ENCODE measurements around the gene RALGAPB. TPM values are rescaled to one million over a fixed set of nuclear protein-coding genes. Genes with fewer than 3 reads are reported as not detected.

Gene RALGAPB
- polyA plus RNA-seq, 1 donor (not counting 4 experiments of a cell fraction or from before 2014, with no cell fraction given): 23.8 TPM

DNA sequence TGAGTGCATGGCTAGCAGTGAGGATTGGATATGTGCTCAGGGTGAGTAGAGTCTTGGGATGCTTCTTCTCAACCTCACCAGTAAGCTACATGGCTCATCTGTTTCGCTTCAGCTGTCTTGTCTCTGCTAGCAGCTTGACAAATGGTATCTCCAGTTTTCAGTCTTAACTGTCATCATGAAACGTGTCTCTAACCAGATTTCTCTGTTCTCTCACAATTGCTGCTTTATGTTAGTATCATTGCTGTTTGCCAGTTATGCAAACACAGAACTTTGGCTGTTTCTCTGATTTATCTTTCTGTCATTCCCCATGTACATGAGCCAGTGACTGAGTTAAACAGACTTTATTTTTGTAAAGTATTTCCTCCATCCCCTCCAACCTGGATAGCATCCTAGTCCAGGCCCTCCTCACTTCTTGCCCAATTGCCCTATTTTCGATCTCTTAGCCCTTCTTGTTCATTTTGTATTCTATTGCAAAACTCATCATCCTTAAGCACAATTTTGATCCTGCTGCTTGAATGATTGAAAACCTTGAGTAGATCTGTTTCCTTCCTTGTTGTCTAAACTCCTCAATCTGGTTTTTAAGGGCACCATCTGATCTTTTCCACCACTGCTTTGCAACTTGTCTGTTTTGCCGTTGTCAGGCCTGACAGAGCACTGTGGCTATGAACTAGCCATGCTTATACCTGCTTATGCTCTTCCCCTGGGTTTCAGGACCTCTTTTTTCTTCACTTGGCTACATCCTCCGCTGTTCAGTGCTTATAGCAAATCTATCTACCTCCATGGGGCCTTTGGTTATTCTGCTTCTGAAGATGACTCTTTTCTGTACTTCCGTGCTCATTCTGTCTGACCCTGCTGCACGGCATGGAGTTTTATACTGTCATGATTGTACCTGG, 70.6 kb downstream of the RALGAPB start:
- Histone ChIP-seq H3K36me3 (ENCODE audit: control insufficient read depth in 2 of 2, extremely low read depth in 1 of 2, insufficient read depth in 2 of 2, low read length in 2 of 2) (peaks cover 14 to 23% of the 10 kb centered on the region in 2 experiments), H3K9me3 (ENCODE audit: control insufficient read depth, low read depth, low read length) (no peaks in the 10 kb centered on the region), H2AFZ (ENCODE audit: control insufficient read depth, low read length) (no peak overlapping the region), H3K79me2 (ENCODE audit: control insufficient read depth, insufficient read depth, low read length) (no peaks in the 10 kb centered on the region), H3K4me3 (ENCODE audit: control insufficient read depth in 2 of 3, extremely low read depth in 1 of 3, insufficient read depth in 2 of 3, low read depth in 1 of 3, low read length in 3 of 3) (no peak overlapping the region), H3K9me1 (ENCODE audit: control insufficient read depth, extremely low read depth, insufficient read depth, low read length) (no peaks in the 10 kb centered on the region), H3K9ac (ENCODE audit: control insufficient read depth, extremely low read depth, insufficient read depth, low read length) (no peak overlapping the region), H3K4me1 (ENCODE audit: control insufficient read depth, extremely low read depth, insufficient read depth, low read length) (no peaks in the 10 kb centered on the region), H3K27me3 (ENCODE audit: control insufficient read depth, extremely low read depth, insufficient read depth, low read length) (no peaks in the 10 kb centered on the region), H4K20me1 (ENCODE audit: control insufficient read depth, extremely low read depth, insufficient read depth, low read length) (no peaks in the 10 kb centered on the region), H3K27ac (ENCODE audit: control insufficient read depth, insufficient read depth, low read length) (no peak overlapping the region), H3K4me2 (ENCODE audit: control insufficient read depth, extremely low read depth, insufficient read depth, low read depth, low read length) (no peak overlapping the region)
- dilution Hi-C loops (cut with MboI; ENCODE audit: extremely low pct_ligation_motif_present, low sequenced_read_pairs): no loop called here
- DNase-seq (ENCODE audit: low read depth, low spot score): no peak
- TF ChIP-seq EZH2 (IDR thresholded peaks at IDR 0.05; ENCODE audit: low read length): no peak
- TF ChIP-seq, protein P1, sequence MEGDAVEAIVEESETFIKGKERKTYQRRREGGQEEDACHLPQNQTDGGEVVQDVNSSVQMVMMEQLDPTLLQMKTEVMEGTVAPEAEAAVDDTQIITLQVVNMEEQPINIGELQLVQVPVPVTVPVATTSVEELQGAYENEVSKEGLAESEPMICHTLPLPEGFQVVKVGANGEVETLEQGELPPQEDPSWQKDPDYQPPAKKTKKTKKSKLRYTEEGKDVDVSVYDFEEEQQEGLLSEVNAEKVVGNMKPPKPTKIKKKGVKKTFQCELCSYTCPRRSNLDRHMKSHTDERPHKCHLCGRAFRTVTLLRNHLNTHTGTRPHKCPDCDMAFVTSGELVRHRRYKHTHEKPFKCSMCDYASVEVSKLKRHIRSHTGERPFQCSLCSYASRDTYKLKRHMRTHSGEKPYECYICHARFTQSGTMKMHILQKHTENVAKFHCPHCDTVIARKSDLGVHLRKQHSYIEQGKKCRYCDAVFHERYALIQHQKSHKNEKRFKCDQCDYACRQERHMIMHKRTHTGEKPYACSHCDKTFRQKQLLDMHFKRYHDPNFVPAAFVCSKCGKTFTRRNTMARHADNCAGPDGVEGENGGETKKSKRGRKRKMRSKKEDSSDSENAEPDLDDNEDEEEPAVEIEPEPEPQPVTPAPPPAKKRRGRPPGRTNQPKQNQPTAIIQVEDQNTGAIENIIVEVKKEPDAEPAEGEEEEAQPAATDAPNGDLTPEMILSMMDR (optimal IDR thresholded peaks at IDR 0.05 in 1 of 3, IDR thresholded peaks at IDR 0.05 in 1 of 3, conservative IDR thresholded peaks at IDR 0.05 in 1 of 3; ENCODE audit: extremely low read depth in 1 of 3, insufficient read depth in 2 of 3, low read length in 3 of 3): no peak
- no peak for FAIRE-seq

DNA sequence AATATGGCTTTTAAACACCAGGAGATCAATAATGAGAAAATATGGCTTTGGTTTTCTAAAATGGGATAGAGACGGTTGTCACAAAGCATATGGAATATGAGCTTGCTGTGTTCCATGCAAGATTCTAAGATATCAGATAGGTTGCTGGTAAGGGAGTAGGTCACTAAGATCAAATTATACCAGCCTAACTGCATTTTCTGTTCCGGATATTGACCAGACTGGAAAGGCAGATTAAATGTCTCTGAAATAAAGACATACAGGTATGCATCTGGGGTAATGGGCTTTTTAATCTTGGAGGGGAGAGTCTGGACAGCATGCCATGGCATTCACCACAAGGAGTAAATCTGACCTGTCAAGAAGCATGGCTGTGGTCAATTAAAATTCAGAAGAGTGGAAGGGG, 73.1 kb downstream of the RALGAPB start:
- H3K9me3 ChIP-seq (ENCODE audit: control insufficient read depth, low read depth, low read length): no peaks in the 10 kb centered on the region
- H3K79me2 ChIP-seq (ENCODE audit: control insufficient read depth, insufficient read depth, low read length): no peaks in the 10 kb centered on the region
- DNase-seq (ENCODE audit: low read depth, low spot score): no peak
- no peak overlapping the region for H3K27ac ChIP-seq (ENCODE audit: control insufficient read depth, insufficient read depth, low read length)
- peaks cover 15 to 19% of the 10 kb centered on the region in 2 experiments for H3K36me3 ChIP-seq (ENCODE audit: control insufficient read depth in 2 of 2, extremely low read depth in 1 of 2, insufficient read depth in 2 of 2, low read length in 2 of 2)
- TF ChIP-seq, protein P1 (optimal IDR thresholded peaks at IDR 0.05 in 1 of 3, IDR thresholded peaks at IDR 0.05 in 1 of 3, conservative IDR thresholded peaks at IDR 0.05 in 1 of 3; ENCODE audit: extremely low read depth in 1 of 3, insufficient read depth in 2 of 3, low read length in 3 of 3): no peak
- TF ChIP-seq EZH2 (IDR thresholded peaks at IDR 0.05; ENCODE audit: low read length): no peak
- no peak overlapping the region for H3K9ac ChIP-seq (ENCODE audit: control insufficient read depth, extremely low read depth, insufficient read depth, low read length)
- FAIRE-seq: no peak
- H3K4me3 ChIP-seq (ENCODE audit: control insufficient read depth in 2 of 3, extremely low read depth in 1 of 3, insufficient read depth in 2 of 3, low read depth in 1 of 3, low read length in 3 of 3): no peak overlapping the region
- no peak overlapping the region for H3K4me2 ChIP-seq (ENCODE audit: control insufficient read depth, extremely low read depth, insufficient read depth, low read depth, low read length)
- H3K9me1 ChIP-seq (ENCODE audit: control insufficient read depth, extremely low read depth, insufficient read depth, low read length): no peaks in the 10 kb centered on the region
- no peaks in the 10 kb centered on the region for H3K4me1 ChIP-seq (ENCODE audit: control insufficient read depth, extremely low read depth, insufficient read depth, low read length)
- no peaks in the 10 kb centered on the region for H4K20me1 ChIP-seq (ENCODE audit: control insufficient read depth, extremely low read depth, insufficient read depth, low read length)
- no peaks in the 10 kb centered on the region for H3K27me3 ChIP-seq (ENCODE audit: control insufficient read depth, extremely low read depth, insufficient read depth, low read length)
- H2AFZ ChIP-seq (ENCODE audit: control insufficient read depth, low read length): no peak overlapping the region
- dilution Hi-C loops (cut with MboI; ENCODE audit: extremely low pct_ligation_motif_present, low sequenced_read_pairs): no loop called here

All from keratinocyte (primary cell).